ENCODE data around the gene SOBP. TPM values are rescaled to one million over a fixed set of nuclear protein-coding genes. Genes with fewer than 3 reads are reported as not detected.

The SOBP gene
- total RNA-seq, 3 donors from 2014 or later, result 5.6 to 8.2 (median 7.0) TPM

DNA sequence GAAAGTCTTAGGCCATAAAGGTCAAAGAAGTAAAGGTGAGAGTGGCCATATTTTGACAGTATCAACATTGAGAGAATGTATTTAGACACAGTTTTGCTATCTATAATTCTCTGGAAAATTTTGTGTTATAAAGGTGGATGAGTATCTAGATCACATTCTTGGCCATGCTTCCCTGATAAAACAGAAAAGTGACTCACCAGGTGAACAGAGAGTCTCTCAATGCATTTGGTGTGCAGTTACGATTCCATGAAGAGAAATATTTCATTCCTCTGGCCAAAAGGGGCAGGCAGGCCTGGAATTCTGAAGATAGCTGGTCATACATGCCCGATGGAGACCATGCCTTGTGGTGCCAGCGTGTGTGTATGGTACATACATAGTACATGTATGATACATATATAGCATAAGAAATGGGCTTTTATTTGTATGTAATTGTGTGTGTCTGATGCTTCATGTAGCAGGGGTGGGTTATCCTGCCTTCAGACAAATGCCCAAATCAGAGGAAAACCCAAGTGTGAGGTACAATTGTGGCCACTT is 164.0 kb downstream of the SOBP start:
- intact Hi-C loops (cut with DNase I; ENCODE audit: low total_unique reads), result no loop called here
- DNase-seq (ENCODE audit: low spot score in 2 of 2), result no peak
- Histone ChIP-seq H3K4me3 (no peak overlapping the region), H3K27ac (no peak overlapping the region), H3K4me1 (no peaks in the 10 kb centered on the region), H3K27me3 (no peaks in the 10 kb centered on the region), H3K36me3 (no peaks in the 10 kb centered on the region), H3K9me3 (no peaks in the 10 kb centered on the region)
- TF ChIP-seq POLR2AphosphoS5 (IDR thresholded peaks at IDR 0.05) (no peak), POLR2A (IDR thresholded peaks at IDR 0.05) (no peak)
- TF ChIP-seq, protein P1, sequence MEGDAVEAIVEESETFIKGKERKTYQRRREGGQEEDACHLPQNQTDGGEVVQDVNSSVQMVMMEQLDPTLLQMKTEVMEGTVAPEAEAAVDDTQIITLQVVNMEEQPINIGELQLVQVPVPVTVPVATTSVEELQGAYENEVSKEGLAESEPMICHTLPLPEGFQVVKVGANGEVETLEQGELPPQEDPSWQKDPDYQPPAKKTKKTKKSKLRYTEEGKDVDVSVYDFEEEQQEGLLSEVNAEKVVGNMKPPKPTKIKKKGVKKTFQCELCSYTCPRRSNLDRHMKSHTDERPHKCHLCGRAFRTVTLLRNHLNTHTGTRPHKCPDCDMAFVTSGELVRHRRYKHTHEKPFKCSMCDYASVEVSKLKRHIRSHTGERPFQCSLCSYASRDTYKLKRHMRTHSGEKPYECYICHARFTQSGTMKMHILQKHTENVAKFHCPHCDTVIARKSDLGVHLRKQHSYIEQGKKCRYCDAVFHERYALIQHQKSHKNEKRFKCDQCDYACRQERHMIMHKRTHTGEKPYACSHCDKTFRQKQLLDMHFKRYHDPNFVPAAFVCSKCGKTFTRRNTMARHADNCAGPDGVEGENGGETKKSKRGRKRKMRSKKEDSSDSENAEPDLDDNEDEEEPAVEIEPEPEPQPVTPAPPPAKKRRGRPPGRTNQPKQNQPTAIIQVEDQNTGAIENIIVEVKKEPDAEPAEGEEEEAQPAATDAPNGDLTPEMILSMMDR (IDR thresholded peaks at IDR 0.05), result no peak

DNA sequence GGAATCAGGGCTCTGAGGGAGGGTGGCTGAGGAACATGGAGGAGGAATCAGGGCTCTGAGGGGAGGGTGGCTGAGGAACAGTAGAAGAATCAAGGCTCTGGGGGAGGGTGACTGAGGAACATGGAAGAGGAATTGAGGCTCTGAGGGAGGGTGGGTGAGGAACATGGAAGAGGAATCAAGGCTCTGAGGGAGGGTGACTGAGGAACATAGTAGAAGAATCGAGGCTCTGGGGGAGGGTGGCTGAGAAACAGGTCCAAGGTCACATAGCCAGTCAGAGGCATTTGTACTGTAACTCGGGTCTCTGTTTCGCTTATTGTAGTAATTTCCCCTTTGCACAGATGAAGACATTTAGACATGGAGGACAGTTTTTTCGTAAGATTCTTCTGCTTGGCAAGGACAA is 164.8 kb downstream of the SOBP start:
- H3K9me3 ChIP-seq, result no peaks in the 10 kb centered on the region
- TF ChIP-seq, protein P1 (IDR thresholded peaks at IDR 0.05), result no peak
- TF ChIP-seq POLR2A (IDR thresholded peaks at IDR 0.05), result no peak
- TF ChIP-seq POLR2AphosphoS5 (IDR thresholded peaks at IDR 0.05), result no peak
- H3K4me3 ChIP-seq, result no peak overlapping the region
- no peaks in the 10 kb centered on the region for H3K36me3 ChIP-seq
- intact Hi-C loops (cut with DNase I; ENCODE audit: low total_unique reads), result no loop called here
- no peak for DNase-seq (ENCODE audit: low spot score in 2 of 2)
- no peaks in the 10 kb centered on the region for H3K27me3 ChIP-seq
- no peaks in the 10 kb centered on the region for H3K4me1 ChIP-seq
- H3K27ac ChIP-seq, result no peak overlapping the region

DNA sequence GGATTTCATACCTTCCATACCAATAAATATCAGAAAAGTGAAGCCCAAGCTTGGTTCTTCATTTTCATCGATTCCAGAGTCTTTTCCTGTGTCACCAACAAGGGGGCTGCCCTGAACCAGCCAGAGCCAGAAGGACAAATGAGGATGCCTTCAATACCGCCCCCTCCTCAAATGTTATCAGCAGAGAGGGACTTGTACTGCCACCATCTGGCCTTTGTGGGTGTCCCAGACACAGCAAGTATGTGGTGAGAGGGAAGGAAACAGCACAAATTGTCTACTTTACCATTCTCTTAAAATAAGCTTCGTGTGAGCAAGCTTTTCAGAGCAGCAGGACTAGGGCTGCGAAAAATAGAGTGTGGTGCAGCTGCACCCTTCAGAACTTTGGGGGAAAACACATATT is 165.3 kb downstream of the SOBP start:
- no peak for DNase-seq (ENCODE audit: low spot score in 2 of 2)
- Histone ChIP-seq H3K27ac (no peak overlapping the region), H3K36me3 (no peaks in the 10 kb centered on the region), H3K4me1 (no peaks in the 10 kb centered on the region), H3K9me3 (no peaks in the 10 kb centered on the region), H3K4me3 (no peak overlapping the region), H3K27me3 (no peaks in the 10 kb centered on the region)
- intact Hi-C loops (cut with DNase I; ENCODE audit: low total_unique reads), result no loop called here
- TF ChIP-seq, protein P1 (IDR thresholded peaks at IDR 0.05), result no peak
- no peak for TF ChIP-seq POLR2A (IDR thresholded peaks at IDR 0.05)
- TF ChIP-seq POLR2AphosphoS5 (IDR thresholded peaks at IDR 0.05), result no peak

DNA sequence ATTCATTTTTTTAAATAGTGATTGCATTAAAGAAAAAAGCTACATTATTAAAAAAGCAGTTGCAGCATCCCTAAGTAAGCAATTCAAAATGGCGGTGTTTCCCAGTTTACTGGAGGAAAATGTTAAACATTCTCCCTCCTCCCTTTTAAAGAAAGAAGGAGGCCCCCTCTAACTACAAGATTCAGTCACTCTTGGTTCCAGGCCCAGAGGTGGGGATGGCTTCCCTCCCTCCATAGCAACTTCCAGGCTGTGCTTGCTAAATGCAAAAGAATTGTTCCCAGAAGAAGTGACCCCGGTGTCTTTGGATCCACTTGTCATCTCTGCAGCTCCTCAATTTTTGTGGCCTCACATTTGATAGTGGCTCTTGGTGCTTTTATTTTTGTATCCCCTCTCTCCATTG is 165.9 kb downstream of the SOBP start:
- Histone ChIP-seq H3K9me3 (no peaks in the 10 kb centered on the region), H3K4me1 (no peaks in the 10 kb centered on the region), H3K4me3 (no peak overlapping the region), H3K36me3 (no peaks in the 10 kb centered on the region), H3K27me3 (no peaks in the 10 kb centered on the region), H3K27ac (no peak overlapping the region)
- no peak for DNase-seq (ENCODE audit: low spot score in 2 of 2)
- intact Hi-C loops (cut with DNase I; ENCODE audit: low total_unique reads), result no loop called here
- no peak for TF ChIP-seq POLR2A (IDR thresholded peaks at IDR 0.05)
- TF ChIP-seq, protein P1 (IDR thresholded peaks at IDR 0.05), result no peak
- no peak for TF ChIP-seq POLR2AphosphoS5 (IDR thresholded peaks at IDR 0.05)

DNA sequence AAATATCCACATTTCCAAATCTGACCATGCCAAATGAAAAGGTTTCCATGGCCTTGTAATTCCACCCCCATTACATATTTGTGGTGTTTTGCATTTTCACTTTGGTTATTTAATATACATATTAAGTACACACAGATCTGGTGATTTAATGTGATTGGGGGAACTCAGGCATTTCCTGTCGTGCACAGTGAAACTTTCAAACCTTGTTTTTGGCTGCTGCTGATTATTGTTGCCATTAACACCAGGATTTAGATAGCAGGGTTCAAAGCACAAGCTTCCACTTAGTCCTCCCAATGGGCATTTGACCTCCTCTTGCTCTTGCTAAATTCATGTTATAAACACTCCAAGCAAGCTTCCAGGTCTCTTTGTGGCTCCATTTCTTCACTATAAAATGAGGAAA is 166.5 kb downstream of the SOBP start:
- Histone ChIP-seq H3K27ac (no peak overlapping the region), H3K9me3 (no peaks in the 10 kb centered on the region), H3K4me1 (no peaks in the 10 kb centered on the region), H3K4me3 (no peak overlapping the region), H3K27me3 (no peaks in the 10 kb centered on the region), H3K36me3 (no peaks in the 10 kb centered on the region)
- intact Hi-C loops (cut with DNase I; ENCODE audit: low total_unique reads), result no loop called here
- no peak for TF ChIP-seq POLR2A (IDR thresholded peaks at IDR 0.05)
- no peak for TF ChIP-seq POLR2AphosphoS5 (IDR thresholded peaks at IDR 0.05)
- TF ChIP-seq, protein P1 (IDR thresholded peaks at IDR 0.05), result no peak
- no peak for DNase-seq (ENCODE audit: low spot score in 2 of 2)

All from breast epithelium (tissue), 4 donors.